Body of pancreas (tissue), 4 donors: ENCODE results near the gene PDCD4. TPM values are rescaled to one million over a fixed set of nuclear protein-coding genes. Genes with fewer than 3 reads are reported as not detected.

Experiments used
- ATAC-seq: fragments of 150-250 bp; one replicate; pipeline ENCODE4 v1.9.1; 2016
- DNase-seq, 4 donors: peaks; one replicate each; pipeline ENCODE4 v3.0.0-alpha.2; 2019
- H3K27ac ChIP-seq, 4 donors: fragments of 200-600 bp; sonication (generic); 1 replicate in 3 of 4; 2 replicates in 1 of 4; pipeline versions ENCODE4 v1.5.1 to v1.6.1; 2016 to 2019; ENCODE audit warnings: mild to moderate bottlenecking in 1 of 4, mixed read lengths in 1 of 4, moderate library complexity in 1 of 4
- H3K27me3 ChIP-seq, 2 donors: fragments of 200-600 bp; sonication (generic); one replicate each; pipeline ENCODE4 v1.6.0; 2016; ENCODE audit warnings: mild to moderate bottlenecking in 1 of 2
- H3K36me3 ChIP-seq, 2 donors: fragments of 200-600 bp; sonication (generic); replicated peaks in 1 of 2; 2 replicates each; pipeline ENCODE4 v1.5.1; 2016; ENCODE audit warnings: low read depth in 2 of 2; ENCODE audit not compliant: insufficient read depth in 1 of 2
- H3K4me1 ChIP-seq: fragments of 200-600 bp; sonication (generic); one replicate; pipeline ENCODE4 v1.6.0; 2016
- H3K4me3 ChIP-seq, 2 donors: fragments of 200-600 bp; sonication (generic); 1 replicate in 1 of 2; 2 replicates in 1 of 2; pipeline ENCODE4 v1.5.1; 2016 to 2019
- H3K9me3 ChIP-seq, 3 donors: fragments of 200-600 bp; sonication (generic); 1 replicate in 2 of 3; 2 replicates in 1 of 3; pipeline ENCODE4 v1.5.1; 2016
- POLR2A ChIP-seq, 3 donors: fragments of 450-650 bp; IDR thresholded peaks; one replicate each; pipeline ENCODE4 v1.6.1; 2016; ENCODE audit warnings: antibody characterized with exemption in 3 of 3, mild to moderate bottlenecking in 2 of 3
- WGBS, 2 donors: methylation state at CpG; one replicate each; pipeline ENCODE4 v1.1.5; 2017; 5-methylcytosine and 5-hydroxymethylcytosine counted together
- intact Hi-C: fragments of 100-400 bp; cut with DNase I; formaldehyde crosslinking; loops from one replicate; pipeline ENCODE4 v1.15.1; 2023
- total RNA-seq, 2 donors: library from RNA; depleted of rRNA; stranded (reverse); fragments of >200 nt; gene quantifications; one replicate each; pipeline ENCODE4 v1.1.0, GENCODE V29; 2016
- TF ChIP-seq, protein P1 (sequence below), 7 experiments: fragments of 450-650 bp in 4 of 7; fragments of 200-600 bp in 3 of 7; sonication (generic) in 3 of 7; IDR thresholded peaks; one replicate each; pipeline ENCODE4 v1.5.1; 2016 to 2019; ENCODE audit warnings: antibody characterized with exemption in 7 of 7

PDCD4 gene
- total RNA-seq, 2 donors from 2014 or later: 332 to 458 TPM

DNA sequence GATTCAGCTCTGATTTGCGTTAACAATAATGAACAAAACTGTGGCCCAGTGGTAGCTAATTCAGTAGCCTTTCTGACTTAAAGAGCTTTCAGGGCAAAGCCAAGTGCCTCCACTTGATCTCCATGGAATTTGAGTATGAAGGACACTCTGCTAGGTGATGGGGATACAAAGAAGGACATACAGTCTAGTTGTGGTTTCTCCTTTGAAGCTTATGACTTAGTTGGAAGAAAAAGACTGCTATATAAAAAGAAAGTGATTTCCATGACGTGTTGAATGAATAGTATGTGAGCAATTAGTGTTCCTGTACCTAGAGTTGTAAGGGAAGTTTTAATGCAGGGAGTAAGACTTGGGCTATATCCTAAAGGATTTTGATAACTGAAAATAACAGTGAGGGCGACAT is 8.3 kb downstream of the PDCD4 start:
- intact Hi-C loops: loop anchor here (10.0 kb wide), 1 partner anchor 135 kb away; no protein-coding TSS in a partner anchor
- peaks cover 62% of the 10 kb centered on the region for H3K4me1 ChIP-seq
- H3K27me3 ChIP-seq: no peaks in the 10 kb centered on the region
- no peak overlapping the region for H3K4me3 ChIP-seq
- H3K27ac ChIP-seq: peak overlapping the region in 3 of 4 donors; percentile 47 to 99 (median 49)
- H3K9me3 ChIP-seq: no peaks in the 10 kb centered on the region
- H3K36me3 ChIP-seq: peaks cover 0 to 16% of the 10 kb centered on the region in 2 donors
- WGBS, 2 donors: 33 to 44% methylated on average over 3 of the region's 3 CpGs
- DNase-seq: no peak
- peak in 1 of 3 donors; percentile 25 for TF ChIP-seq POLR2A (IDR thresholded peaks at IDR 0.05)
- TF ChIP-seq, protein P1, sequence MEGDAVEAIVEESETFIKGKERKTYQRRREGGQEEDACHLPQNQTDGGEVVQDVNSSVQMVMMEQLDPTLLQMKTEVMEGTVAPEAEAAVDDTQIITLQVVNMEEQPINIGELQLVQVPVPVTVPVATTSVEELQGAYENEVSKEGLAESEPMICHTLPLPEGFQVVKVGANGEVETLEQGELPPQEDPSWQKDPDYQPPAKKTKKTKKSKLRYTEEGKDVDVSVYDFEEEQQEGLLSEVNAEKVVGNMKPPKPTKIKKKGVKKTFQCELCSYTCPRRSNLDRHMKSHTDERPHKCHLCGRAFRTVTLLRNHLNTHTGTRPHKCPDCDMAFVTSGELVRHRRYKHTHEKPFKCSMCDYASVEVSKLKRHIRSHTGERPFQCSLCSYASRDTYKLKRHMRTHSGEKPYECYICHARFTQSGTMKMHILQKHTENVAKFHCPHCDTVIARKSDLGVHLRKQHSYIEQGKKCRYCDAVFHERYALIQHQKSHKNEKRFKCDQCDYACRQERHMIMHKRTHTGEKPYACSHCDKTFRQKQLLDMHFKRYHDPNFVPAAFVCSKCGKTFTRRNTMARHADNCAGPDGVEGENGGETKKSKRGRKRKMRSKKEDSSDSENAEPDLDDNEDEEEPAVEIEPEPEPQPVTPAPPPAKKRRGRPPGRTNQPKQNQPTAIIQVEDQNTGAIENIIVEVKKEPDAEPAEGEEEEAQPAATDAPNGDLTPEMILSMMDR (IDR thresholded peaks at IDR 0.05): no peak
- peak; percentile 13 for ATAC-seq

DNA sequence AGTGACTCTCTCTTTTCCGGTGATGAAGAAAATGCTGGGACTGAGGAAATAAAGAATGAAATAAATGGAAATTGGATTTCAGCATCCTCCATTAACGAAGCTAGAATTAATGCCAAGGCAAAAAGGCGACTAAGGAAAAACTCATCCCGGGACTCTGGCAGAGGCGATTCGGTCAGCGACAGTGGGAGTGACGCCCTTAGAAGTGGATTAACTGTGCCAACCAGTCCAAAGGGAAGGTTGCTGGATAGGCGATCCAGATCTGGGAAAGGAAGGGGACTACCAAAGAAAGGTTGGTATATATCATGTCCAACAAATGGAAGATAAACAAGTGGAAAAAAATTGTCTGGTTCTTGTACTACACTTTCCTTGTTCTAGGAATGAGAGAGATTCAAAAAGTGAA is 9.5 kb downstream of the PDCD4 start:
- WGBS, 2 donors: 33 to 36% methylated on average over 9 of the region's 9 CpGs
- peak in 1 of 4 donors; percentile 40 for DNase-seq
- Histone ChIP-seq H3K4me3 (peak overlapping the region in 1 of 2 donors; percentile 11), H3K27me3 (no peaks in the 10 kb centered on the region), H3K4me1 (peaks cover 63% of the 10 kb centered on the region), H3K9me3 (no peaks in the 10 kb centered on the region), H3K36me3 (peaks cover 0 to 19% of the 10 kb centered on the region in 2 donors), H3K27ac (peak overlapping the region in 3 of 4 donors; percentile 47 to 99 (median 49))
- intact Hi-C loops: loop anchor here (10.0 kb wide), 1 partner anchor 136 kb away; no protein-coding TSS in a partner anchor
- TF ChIP-seq POLR2A (IDR thresholded peaks at IDR 0.05): peak in 1 of 3 donors; percentile 35
- TF ChIP-seq, protein P1 (IDR thresholded peaks at IDR 0.05): no peak
- peak; percentile 13 for ATAC-seq

DNA sequence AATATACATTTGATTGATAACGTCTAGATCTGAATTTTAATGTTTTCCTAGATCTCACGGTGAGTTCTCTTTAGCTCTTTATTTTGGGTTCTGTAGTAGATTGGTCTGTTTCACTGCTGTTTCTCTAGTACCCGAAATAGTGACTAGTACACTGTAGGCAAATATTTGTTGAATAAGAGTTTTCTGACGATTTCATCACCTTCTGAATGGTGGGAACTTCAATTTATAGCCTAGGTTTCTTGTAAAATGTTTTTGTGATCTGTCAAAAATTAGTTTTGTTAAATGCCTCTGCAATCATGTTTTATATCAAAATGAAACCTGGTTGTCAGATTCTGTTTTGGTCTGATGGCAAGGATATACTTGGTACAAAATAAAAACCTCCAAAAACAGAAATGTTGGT is 10.2 kb downstream of the PDCD4 start:
- no peak for DNase-seq
- intact Hi-C loops: loop anchor here (10.0 kb wide), 1 partner anchor 137 kb away; no protein-coding TSS in a partner anchor
- Histone ChIP-seq H3K27me3 (no peaks in the 10 kb centered on the region), H3K4me1 (peaks cover 66% of the 10 kb centered on the region), H3K36me3 (peaks cover 0 to 21% of the 10 kb centered on the region in 2 donors), H3K9me3 (no peaks in the 10 kb centered on the region), H3K27ac (peak overlapping the region in 3 of 4 donors; percentile 47 to 99 (median 49)), H3K4me3 (no peak overlapping the region)
- no peak for TF ChIP-seq POLR2A (IDR thresholded peaks at IDR 0.05)
- TF ChIP-seq, protein P1 (IDR thresholded peaks at IDR 0.05): no peak
- no peak for ATAC-seq
- WGBS, 2 donors: 24 to 27% methylated on average over 4 of the region's 4 CpGs

DNA sequence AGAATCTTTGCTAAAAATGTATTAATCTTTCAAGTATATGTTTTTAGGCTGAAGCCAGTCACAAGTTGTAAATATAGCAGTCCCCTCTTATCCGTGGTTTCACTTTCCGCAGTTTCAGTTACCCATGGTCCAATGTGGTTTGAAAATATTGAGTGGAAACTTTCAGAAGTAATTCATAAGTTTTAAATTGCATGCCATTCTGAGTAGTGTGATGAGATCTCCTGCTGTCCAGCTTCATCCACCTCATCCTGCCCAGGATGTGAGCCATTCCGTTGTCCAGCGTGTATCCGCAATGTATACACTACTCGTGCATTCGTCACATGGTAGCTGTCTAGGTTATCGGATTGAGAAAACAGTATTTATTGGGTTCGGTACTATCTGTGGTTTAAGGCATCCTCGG is 12.2 kb downstream of the PDCD4 start:
- H3K36me3 ChIP-seq: peaks cover 7 to 28% of the 10 kb centered on the region in 2 donors
- intact Hi-C loops: loop anchor here (10.0 kb wide), 1 partner anchor 139 kb away; no protein-coding TSS in a partner anchor
- no peak for DNase-seq
- peaks cover 65% of the 10 kb centered on the region for H3K4me1 ChIP-seq
- no peak overlapping the region for H3K4me3 ChIP-seq
- H3K27me3 ChIP-seq: no peaks in the 10 kb centered on the region
- H3K27ac ChIP-seq: peak overlapping the region; percentile 1 to 99 (median 45)
- WGBS, 2 donors: 42% methylated on average over 10 of the region's 10 CpGs
- H3K9me3 ChIP-seq: no peaks in the 10 kb centered on the region
- no peak for ATAC-seq
- TF ChIP-seq POLR2A (IDR thresholded peaks at IDR 0.05): no peak
- TF ChIP-seq, protein P1 (IDR thresholded peaks at IDR 0.05): no peak
